Ascending aorta (tissue), 2 donors: ENCODE measurements around the gene TAS1R2. TPM values are rescaled to one million over a fixed set of nuclear protein-coding genes. Genes with fewer than 3 reads are reported as not detected.

Experiments
- DNase-seq, 2 donors: peaks; one replicate each; pipeline ENCODE4 v3.0.0-alpha.2; 2019; ENCODE audit warnings: low spot score in 2 of 2
- H3K27ac ChIP-seq, 2 donors: fragments of 200-600 bp; sonication (generic); one replicate each; pipeline ENCODE4 v1.5.1; 2016 to 2017; ENCODE audit warnings: mild to moderate bottlenecking in 1 of 2
- H3K27me3 ChIP-seq: fragments of 200-600 bp; sonication (generic); one replicate; pipeline ENCODE4 v1.5.1; 2017
- H3K36me3 ChIP-seq, 2 donors: fragments of 200-600 bp; sonication (generic); one replicate each; pipeline ENCODE4 v1.5.1; 2016
- H3K4me1 ChIP-seq, 2 donors: fragments of 200-600 bp; sonication (generic); one replicate each; pipeline ENCODE4 v1.5.1; 2016 to 2017; ENCODE audit warnings: mild to moderate bottlenecking in 1 of 2
- H3K4me3 ChIP-seq, 2 donors: fragments of 200-600 bp; sonication (generic); one replicate each; pipeline ENCODE4 v1.5.1; 2016 to 2017; ENCODE audit warnings: mild to moderate bottlenecking in 1 of 2
- H3K9me3 ChIP-seq, 2 donors: fragments of 200-600 bp; sonication (generic); one replicate each; pipeline ENCODE4 v1.5.1; 2016
- intact Hi-C: fragments of 100-400 bp; cut with DNase I; formaldehyde crosslinking; loops from one replicate; pipeline ENCODE4 v1.15.1; 2023
- total RNA-seq: library from RNA; depleted of rRNA; stranded (reverse); fragments of >200 nt; gene quantifications from one replicate; pipeline ENCODE4 v1.1.0, GENCODE V29; 2016
- TF ChIP-seq, protein P1 (sequence below), 3 experiments: fragments of 200-600 bp in 2 of 3; fragments of 450-650 bp in 1 of 3; sonication (generic) in 2 of 3; IDR thresholded peaks; one replicate each; pipeline ENCODE4 v1.5.1; 2016 to 2019; ENCODE audit warnings: antibody characterized with exemption in 3 of 3, mild to moderate bottlenecking in 1 of 3, moderate library complexity in 1 of 3

TAS1R2 gene
- total RNA-seq, 1 donor from 2014 or later = not detected

DNA sequence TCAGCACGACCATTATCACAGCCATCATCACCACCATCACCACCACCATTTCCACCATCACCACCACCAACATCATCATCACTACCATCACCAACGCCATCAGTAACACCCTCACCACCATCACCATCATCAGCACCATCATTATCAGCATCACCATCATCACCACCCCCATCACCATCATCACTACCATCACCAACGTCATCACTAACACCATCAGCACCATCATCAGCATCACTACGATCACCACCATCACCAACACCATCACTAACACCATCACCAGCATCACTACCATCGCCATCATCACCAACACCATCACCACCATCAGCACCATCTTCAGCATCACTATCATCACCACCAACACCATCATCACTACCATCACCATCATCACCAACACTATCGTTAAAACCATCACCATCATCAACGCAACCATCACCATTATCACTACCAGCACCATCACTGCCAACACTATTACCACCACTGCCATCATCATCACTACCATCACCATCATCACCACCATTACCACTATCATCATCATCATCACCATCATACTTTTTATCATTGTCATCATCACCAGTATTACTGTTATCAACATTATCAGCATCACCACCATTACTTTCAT, 1.3 kb downstream of the TAS1R2 start:
- H3K4me3 ChIP-seq = no peak overlapping the region
- no peak for DNase-seq
- no peaks in the 10 kb centered on the region for H3K36me3 ChIP-seq
- H3K27ac ChIP-seq = no peak overlapping the region
- H3K9me3 ChIP-seq = no peaks in the 10 kb centered on the region
- H3K27me3 ChIP-seq = no peaks in the 10 kb centered on the region
- intact Hi-C loops = loop anchor here (10.0 kb wide), 1 partner anchor 793 kb away; no protein-coding TSS in a partner anchor
- TF ChIP-seq, protein P1, sequence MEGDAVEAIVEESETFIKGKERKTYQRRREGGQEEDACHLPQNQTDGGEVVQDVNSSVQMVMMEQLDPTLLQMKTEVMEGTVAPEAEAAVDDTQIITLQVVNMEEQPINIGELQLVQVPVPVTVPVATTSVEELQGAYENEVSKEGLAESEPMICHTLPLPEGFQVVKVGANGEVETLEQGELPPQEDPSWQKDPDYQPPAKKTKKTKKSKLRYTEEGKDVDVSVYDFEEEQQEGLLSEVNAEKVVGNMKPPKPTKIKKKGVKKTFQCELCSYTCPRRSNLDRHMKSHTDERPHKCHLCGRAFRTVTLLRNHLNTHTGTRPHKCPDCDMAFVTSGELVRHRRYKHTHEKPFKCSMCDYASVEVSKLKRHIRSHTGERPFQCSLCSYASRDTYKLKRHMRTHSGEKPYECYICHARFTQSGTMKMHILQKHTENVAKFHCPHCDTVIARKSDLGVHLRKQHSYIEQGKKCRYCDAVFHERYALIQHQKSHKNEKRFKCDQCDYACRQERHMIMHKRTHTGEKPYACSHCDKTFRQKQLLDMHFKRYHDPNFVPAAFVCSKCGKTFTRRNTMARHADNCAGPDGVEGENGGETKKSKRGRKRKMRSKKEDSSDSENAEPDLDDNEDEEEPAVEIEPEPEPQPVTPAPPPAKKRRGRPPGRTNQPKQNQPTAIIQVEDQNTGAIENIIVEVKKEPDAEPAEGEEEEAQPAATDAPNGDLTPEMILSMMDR (IDR thresholded peaks at IDR 0.05) = no peak
- no peaks in the 10 kb centered on the region for H3K4me1 ChIP-seq

DNA sequence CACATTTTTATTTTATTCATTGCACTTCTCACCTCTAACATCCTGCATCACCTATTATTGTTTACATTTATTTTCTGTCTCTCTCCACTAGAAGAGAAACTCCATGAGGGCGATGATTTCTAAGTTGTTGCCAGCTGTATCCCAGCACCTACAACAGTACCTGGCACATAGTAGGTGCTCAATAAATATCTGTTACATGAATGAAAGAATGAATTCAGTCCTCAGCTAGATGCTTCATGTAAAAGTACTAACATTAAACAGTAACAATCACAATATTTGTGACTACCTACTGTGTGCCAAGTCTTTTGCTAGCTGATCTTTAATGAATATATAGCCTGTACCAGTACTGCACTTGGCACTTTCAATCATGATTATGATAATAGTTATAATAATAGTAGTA, 3.0 kb downstream of the TAS1R2 start:
- TF ChIP-seq, protein P1 (IDR thresholded peaks at IDR 0.05) = no peak
- H3K27ac ChIP-seq = no peak overlapping the region
- H3K27me3 ChIP-seq = no peaks in the 10 kb centered on the region
- intact Hi-C loops = loop anchor here (10.0 kb wide), 1 partner anchor 792 kb away; no protein-coding TSS in a partner anchor
- DNase-seq = no peak
- H3K9me3 ChIP-seq = no peaks in the 10 kb centered on the region
- no peaks in the 10 kb centered on the region for H3K36me3 ChIP-seq
- H3K4me1 ChIP-seq = no peaks in the 10 kb centered on the region
- H3K4me3 ChIP-seq = no peak overlapping the region

DNA sequence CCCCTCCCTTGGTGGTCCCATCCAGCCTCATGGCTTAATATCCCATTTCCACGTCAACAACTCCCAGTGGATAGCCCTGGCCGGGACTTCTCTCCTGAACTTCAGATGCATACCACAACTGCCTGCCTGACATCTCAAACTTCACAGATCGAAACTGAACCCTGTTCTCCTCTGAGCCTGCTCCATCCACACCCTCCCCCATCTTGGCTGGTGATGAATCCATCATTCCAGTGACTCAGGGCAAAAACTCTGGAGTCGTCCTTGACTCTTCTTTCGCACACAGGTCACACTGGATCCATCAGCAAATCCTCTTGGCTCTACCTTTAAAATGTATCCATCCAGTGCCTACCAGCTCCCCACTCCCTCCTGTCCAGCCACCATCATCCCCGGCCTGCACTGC, 3.9 kb downstream of the TAS1R2 start:
- no peaks in the 10 kb centered on the region for H3K27me3 ChIP-seq
- DNase-seq = no peak
- TF ChIP-seq, protein P1 (IDR thresholded peaks at IDR 0.05) = no peak
- no peak overlapping the region for H3K4me3 ChIP-seq
- no peaks in the 10 kb centered on the region for H3K9me3 ChIP-seq
- H3K4me1 ChIP-seq = no peaks in the 10 kb centered on the region
- intact Hi-C loops = loop anchor here (10.0 kb wide), 1 partner anchor 791 kb away; no protein-coding TSS in a partner anchor
- no peak overlapping the region for H3K27ac ChIP-seq
- H3K36me3 ChIP-seq = no peaks in the 10 kb centered on the region

DNA sequence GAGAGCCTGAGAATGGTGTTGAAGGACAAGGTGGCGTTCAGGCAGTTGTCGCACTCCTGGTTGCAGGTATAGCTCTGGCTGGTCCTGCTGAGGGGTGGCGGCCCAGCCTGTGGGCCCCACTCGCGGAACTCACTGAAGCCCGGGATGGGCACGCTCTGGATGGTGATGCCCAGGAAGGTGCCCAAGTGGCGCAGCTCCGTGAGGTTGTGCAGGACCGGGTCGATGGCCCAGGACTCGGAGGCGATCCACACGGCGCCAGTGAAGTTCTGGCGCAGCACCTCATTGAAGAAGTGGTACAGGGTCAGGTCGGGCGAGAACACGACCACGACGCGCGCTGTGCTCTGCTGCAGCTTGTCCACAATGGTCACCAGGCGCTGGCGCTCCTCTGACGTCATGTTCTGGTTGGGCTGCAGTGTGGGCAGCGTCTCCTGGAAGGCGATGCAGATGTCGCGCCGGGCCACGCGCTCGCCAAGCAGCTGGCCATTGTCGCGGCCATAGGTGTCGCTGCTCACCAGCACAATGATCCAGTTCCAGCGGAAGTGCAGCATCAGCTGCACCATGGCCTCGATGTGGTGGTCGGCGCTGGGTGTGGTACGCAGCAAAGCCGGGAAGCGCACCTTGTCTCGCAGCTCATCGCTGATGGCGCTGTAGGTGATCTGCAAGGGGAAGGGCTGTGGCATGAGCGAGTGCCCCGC, 5.0 kb downstream of the TAS1R2 start:
- no peak for DNase-seq
- H3K9me3 ChIP-seq = no peaks in the 10 kb centered on the region
- intact Hi-C loops = loop anchor here (10.0 kb wide), 1 partner anchor 790 kb away; no protein-coding TSS in a partner anchor
- no peaks in the 10 kb centered on the region for H3K27me3 ChIP-seq
- no peak overlapping the region for H3K4me3 ChIP-seq
- no peaks in the 10 kb centered on the region for H3K4me1 ChIP-seq
- TF ChIP-seq, protein P1 (IDR thresholded peaks at IDR 0.05) = no peak
- H3K36me3 ChIP-seq = no peaks in the 10 kb centered on the region
- no peak overlapping the region for H3K27ac ChIP-seq

DNA sequence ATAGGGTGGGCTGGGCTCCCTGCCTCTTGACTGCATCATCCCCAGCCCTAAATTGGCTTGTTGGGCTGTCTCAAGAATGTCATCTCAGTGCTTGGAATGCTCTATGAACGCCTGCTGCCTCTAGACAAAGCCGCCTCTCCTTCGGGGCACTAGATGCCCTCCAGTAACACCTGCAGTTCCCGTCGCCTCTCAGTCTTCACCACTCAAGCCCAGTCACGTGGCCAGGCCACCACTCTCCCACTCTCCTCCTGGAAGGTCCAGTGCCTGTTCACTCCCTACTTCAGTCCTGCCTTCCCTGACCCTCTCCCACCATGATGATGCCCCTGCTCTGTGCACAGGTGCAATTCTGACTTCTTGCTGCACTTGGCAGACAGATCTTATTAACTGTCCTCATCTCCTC, 7.0 kb downstream of the TAS1R2 start:
- no peak for DNase-seq
- H3K27me3 ChIP-seq = no peaks in the 10 kb centered on the region
- no peak overlapping the region for H3K4me3 ChIP-seq
- no peaks in the 10 kb centered on the region for H3K4me1 ChIP-seq
- no peak overlapping the region for H3K27ac ChIP-seq
- no peaks in the 10 kb centered on the region for H3K36me3 ChIP-seq
- TF ChIP-seq, protein P1 (IDR thresholded peaks at IDR 0.05) = no peak
- H3K9me3 ChIP-seq = no peaks in the 10 kb centered on the region
- intact Hi-C loops = loop anchor here (10.0 kb wide), 1 partner anchor 788 kb away; no protein-coding TSS in a partner anchor
